Stimulated activated CD8-positive, alpha-beta memory T cell treated with anti-CD3 and anti-CD28 coated beads, Interleukin-4, amount 100 ng/mL, for 48 hours (primary cell): Measurements from ENCODE around the gene ORC5.
A peak's percentile ranks its signal among the peaks of the same experiment; 100 is the strongest.
"Not testable (repeated sequence)": the region's sequence is repeated elsewhere in the genome, so short reads cannot be mapped to it uniquely, and the experiment has no call there.

Experiments used
- DNase-seq: peaks from one replicate; pipeline ENCODE4 v3.0.0-alpha.2; 2020

ORC5 gene

GRCh38 chr7:104207731-104208420 is at the start of gene ORC5:
Gene ORC5 (minus strand): TSS chr7:104208013. CDS start chr7:104207904, 109 bp downstream.
- peak; percentile 84 for DNase-seq

DNA sequence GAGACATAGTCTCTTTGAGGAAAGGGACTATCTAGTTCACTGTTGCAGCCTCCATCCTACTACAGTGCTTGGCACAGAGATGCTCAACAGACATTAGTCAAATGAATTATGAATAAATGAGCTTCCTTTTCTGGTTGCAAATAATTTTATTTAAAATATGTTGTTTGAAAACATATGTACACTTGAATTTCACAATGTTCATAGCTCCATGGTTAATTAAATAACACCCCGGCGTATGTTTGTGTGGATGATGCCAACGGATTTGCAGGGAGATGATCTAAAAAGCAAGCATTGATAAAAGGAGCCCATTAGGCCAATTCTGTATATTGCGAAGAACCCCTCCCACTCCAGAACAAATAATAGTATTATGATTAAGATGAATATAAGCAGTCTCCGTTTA is 47.8 kb upstream of the ORC5 start:
- no peak for DNase-seq

- no peak for DNase-seq
These were observed 47.4 kb upstream of the ORC5 start for GRCh38 chr7:104255194-104255593.

- no peak for DNase-seq
These were observed 46.9 kb upstream of the ORC5 start for GRCh38 chr7:104254696-104255095.

GRCh38 chr7:104252409-104253134 is 44.8 kb upstream of the ORC5 start:
- DNase-seq: no peak

DNA sequence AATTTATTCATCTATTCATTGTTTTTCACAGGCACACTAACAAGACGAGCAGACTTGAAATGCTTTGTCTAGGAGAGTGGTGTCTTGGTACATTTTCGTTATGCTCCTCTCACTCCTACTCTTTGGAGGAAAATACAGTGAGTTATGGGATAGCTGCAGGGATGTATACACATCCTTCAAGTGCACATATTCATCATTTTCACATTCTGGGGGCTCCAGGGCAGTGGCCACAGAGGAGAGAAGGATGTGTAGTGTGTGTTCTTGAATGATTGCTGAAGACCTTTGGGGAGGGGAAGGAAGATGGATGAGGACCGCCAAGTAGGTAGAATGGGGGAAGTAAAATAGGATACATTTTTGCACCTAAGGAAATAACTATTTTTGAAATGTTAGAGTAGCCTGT is 34.8 kb upstream of the ORC5 start:
- no peak for DNase-seq

DNA sequence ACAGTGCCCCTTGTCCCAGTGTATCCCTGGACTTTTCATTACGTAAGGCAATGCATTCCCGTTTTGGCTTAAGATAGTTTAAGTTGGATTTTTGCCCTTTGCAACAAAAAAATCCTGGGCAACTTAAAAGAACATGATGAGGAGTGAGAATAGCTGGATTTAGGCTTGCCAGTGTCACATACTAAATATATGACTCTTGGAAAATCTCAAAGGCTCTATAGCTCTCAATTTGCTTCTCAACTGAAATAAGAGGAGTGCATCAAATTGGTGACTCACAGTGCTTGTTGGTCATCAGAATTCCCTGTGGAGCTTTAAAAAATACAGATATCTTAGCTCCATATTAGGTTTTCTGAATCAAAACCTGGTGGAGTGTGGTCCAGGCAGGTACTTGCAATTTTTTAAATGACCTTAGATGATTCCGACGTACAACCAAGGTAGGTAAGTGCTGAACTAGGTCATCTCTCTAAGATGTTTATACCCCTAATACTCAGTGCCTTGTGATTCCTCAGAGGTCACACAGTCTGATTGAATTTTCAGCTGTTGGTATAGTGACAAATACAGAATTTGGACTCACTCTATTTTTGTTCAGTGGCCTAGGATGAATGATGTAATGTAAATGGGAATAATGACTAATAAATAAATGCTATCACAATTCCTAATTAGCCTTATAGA is 33.9 kb upstream of the ORC5 start:
- DNase-seq: no peak

DNA sequence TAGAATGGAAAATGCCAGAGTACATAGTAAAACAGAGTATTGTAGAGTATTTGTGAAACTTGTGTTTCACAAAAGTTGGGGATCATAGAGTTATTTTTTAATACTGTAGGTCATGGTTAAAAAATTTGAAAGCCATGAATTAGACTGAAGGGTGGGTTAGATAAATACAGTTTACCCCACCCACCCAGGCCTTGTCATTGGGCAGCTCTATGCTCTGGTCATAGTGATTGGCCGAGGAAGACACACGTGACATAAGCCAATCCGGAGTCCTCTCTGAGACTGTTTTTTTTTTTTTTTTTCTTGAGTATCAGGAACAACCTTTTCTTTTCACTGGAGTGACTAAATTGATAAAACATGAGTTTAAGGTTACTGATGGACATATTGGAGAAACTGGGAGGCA is 33.3 kb upstream of the ORC5 start:
- no peak for DNase-seq

- no peak for DNase-seq
These were observed 32.6 kb upstream of the ORC5 start for GRCh38 chr7:104240401-104240800.

DNA sequence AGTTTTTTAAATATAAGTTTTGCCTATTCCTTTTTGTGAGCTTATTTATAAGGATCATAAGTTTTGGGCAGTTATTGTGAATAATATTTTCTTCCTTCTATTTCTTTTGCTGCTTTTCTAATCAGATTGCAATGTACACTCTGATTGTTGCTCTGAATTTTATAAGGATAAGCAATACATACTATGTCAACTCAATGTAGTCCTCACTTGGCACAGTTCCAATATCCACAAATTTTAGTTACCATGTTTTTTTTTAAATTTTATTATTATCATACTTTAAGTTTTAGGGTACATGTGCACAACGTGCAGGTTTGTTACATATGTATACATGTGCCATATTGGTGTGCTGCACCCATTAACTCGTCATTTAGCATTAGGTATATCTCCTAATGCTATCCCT is 27.2 kb upstream of the ORC5 start:
- not testable (repeated sequence) for DNase-seq

DNA sequence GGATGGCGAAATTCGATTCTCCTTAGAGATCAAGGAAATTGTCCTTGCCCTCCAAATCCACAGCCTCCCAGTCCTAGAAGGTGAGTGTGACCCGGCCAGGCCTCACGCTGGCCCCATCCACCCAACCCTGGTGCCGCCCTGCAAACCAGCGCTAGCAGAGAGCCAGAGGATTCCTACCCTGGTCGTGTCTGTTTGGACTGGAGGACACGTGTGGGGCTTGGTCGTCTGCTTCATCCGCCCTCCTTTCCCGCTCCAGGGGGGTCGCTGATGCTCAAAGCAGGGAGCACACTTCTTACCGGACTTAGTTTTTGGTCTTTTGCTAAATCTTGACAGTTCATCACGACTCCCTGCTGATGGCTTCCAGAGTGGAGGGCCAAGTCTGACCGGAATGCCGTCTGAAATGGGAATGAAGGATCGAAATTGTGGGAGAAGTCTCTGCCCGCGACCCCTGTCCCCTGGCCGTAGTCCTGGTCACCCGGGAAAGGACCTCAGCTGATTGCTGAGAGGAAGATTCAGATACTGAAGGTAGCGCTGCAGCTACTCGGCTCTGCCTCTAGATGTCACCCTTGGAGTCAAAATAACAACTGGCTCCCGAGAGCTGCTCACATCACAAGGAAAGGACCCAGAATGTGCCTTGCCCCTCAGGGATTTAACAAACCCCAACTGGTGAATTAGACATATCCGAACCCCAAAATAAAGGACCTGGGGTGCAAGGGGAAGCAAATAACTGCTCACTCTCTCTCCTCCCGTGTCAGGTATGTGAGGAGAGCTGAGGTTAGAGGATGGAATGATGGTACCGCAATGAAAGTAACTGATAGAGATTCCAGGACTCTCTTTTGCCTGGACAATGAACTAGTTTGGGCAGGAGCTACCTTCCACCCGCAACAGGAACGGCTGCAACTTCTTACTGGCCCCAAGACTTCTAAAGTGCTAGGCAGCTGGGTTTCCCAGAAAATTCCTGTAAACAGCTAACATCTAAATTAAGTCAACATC is 23.5 kb upstream of the ORC5 start:
- DNase-seq: peak; percentile 41

- no peak for DNase-seq
These were observed 22.8 kb upstream of the ORC5 start for GRCh38 chr7:104230606-104231005.

DNA sequence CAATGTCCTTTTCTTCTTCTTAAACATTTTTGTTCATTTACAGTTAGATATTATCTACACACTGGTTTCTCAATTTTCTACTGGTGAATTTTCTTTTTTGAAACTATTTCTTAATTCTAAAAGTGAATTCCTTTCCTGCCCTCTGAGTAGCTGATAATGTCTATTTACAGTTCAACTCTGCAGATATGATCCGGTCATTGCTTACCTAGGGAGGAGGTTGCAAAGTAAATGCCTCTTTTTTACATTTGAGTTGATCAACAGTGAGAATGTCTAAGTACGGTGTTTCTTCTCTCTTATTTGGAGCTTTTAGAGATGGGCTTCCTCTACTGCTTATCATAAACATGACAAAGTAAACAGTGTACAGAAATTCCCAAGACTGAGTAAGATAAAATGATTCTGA is 20.6 kb upstream of the ORC5 start:
- no peak for DNase-seq

GRCh38 chr7:104225451-104225850 is 17.6 kb upstream of the ORC5 start:
- DNase-seq: no peak

GRCh38 chr7:104217620-104218019 is 9.8 kb upstream of the ORC5 start:
- no peak for DNase-seq

GRCh38 chr7:104209063-104209462 is 1.2 kb upstream of the ORC5 start:
- no peak for DNase-seq

DNA sequence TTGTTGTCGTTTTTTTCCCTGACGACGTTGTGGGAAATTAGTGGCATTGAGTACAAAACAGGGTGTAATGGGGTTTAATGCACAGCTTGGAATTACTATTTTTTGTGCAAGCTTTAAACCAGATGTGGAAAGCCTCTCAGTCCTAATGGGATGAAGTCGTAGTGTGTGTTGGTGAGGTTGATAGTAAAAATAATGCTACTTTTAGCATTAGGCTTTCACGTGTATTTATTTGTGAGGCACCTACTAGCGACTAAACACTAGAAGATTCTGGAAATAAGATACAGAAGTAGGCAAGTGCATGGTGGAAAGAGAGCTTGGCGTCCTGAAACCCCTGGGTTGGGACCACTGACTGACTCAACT is 588 bp upstream of the ORC5 start:
- no peak for DNase-seq

DNA sequence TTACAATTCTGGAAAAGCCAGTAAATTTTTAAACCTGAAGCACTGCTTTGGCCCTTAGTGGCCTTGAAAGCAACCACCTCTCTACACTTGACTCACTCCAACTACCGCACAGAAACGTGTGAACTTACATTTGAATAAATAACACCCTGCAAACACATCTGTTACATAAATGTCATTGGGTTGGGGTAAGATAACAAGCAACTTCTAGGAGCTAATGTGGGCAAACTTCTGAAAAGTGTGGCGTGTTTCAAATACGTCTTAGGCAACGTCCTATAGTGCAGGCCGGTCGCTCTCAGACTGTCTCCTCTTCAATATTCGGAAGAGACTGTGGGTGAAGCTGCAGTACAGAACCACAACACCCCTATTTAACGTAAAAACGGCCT is 474 bp downstream of the ORC5 start:
- DNase-seq: no peak

GRCh38 chr7:104206841-104207240 is 972 bp downstream of the ORC5 start:
- no peak for DNase-seq

DNA sequence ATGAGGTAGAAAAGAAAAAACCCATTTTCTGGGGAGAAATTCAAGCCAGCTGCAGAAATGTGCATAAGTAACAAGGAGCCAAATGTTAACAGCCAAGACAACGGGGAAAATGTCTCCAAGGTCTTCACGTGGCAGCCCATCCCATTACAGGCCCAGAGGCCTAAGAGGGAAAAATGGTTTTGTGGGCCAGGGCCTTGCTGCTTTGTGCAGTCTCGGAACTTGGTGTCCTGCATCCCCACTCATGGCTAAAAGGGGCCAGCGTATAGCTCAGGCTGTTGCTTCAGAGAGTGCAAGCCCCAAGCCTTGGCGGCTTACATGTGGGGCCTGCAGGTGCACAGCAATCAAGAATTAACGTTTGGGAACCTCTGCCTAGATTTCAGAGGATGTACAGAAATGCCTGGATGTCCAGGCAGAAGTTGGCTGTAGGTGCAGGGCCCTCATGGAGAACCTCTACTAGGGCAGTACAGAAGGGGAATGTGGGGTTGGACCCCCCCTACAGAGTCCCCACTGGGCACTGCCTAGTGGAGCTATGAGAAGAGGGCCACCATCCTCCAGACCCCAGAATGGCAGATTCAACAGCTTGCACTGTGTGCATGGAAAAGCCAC is 9.0 kb downstream of the ORC5 start:
- DNase-seq: no peak

DNA sequence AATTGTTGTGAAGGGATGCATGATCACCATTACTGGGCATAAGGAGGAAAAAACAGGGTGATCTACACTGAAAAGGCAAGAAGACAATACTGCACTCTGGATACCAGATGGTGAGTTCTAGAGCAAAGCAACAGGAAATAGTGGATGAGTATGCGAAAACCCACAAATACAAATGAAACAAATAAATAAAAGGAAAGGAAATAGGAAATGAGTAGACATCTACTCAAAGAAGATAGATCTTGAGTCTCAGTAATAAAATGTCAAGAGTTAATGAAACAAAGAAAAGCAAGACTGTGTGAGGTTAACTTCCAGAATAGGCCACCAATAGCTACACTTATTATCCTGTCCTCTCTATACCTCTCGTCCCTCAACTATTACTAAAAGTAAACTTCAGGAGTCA is 11.7 kb downstream of the ORC5 start:
- no peak for DNase-seq

- DNase-seq: no peak
These were observed 15.4 kb downstream of the ORC5 start for GRCh38 chr7:104192434-104192833.

GRCh38 chr7:104185346-104185745 is 22.5 kb downstream of the ORC5 start:
- no peak for DNase-seq
